ENCODE measurements around the gene CSNK2A3.

GRCh38 chr11:11395126-11395525 is 42.1 kb upstream of the CSNK2A3 start:
- no peak for TF ChIP-seq CSRNP3 (CRISPR knock-in tag; IDR thresholded peaks at IDR 0.05)
- no peak for TF ChIP-seq ARNTL (CRISPR knock-in tag; IDR thresholded peaks at IDR 0.05; ENCODE audit: borderline replicate concordance, low read depth)
- no peak for TF ChIP-seq PATZ1 (CRISPR knock-in tag; IDR thresholded peaks at IDR 0.05; ENCODE audit: borderline replicate concordance)
- no peak for TF ChIP-seq RARB (CRISPR knock-in tag; IDR thresholded peaks at IDR 0.05)
- TF ChIP-seq POU6F1 (CRISPR knock-in tag; IDR thresholded peaks at IDR 0.05; ENCODE audit: borderline replicate concordance, low read depth) = no peak
- TF ChIP-seq TCF4 (CRISPR knock-in tag; IDR thresholded peaks at IDR 0.05; ENCODE audit: borderline replicate concordance) = no peak
- no peak for TF ChIP-seq CREB5 (CRISPR knock-in tag; IDR thresholded peaks at IDR 0.05; ENCODE audit: low read depth)
- TF ChIP-seq ZNF565 (CRISPR knock-in tag; conservative IDR thresholded peaks at IDR 0.05; ENCODE audit: low read depth) = no peak
- no peak for TF ChIP-seq ZFP3 (CRISPR knock-in tag; IDR thresholded peaks at IDR 0.05)
- no peak for TF ChIP-seq GLIS3 (CRISPR knock-in tag; IDR thresholded peaks at IDR 0.05)
- no peak for TF ChIP-seq CSDC2 (CRISPR knock-in tag; IDR thresholded peaks at IDR 0.05)
- no peak for TF ChIP-seq ZNF8 (CRISPR knock-in tag; IDR thresholded peaks at IDR 0.05)
- TF ChIP-seq TSHZ2 (CRISPR knock-in tag; IDR thresholded peaks at IDR 0.05) = no peak
- no peak for TF ChIP-seq ISL1 (CRISPR knock-in tag; IDR thresholded peaks at IDR 0.05)

Measured in SK-N-SH treated with all-trans-retinoic acid at 6 μM for 48 hours (cell line).